T47D (cell line): ENCODE results near the gene CRIM1.

Source experiments
- DNase-seq, 2 experiments: peaks; one replicate each; pipeline versions ENCODE4 v3.0.0 to v3.0.0-alpha.2; 2011 to 2012; ENCODE audit warnings: low read depth in 1 of 2, low spot score in 1 of 2
- JUND ChIP-seq: IDR thresholded peaks from 2 replicates; pipeline ENCODE4 v1.6.1; 2012; ENCODE audit warnings: low read depth
- in situ Hi-C: cut with HindIII; loops from 2 replicates; pipeline ENCODE4 v1.10.0; 2016; ENCODE audit warnings: low sequenced_read_pairs, low pct_unique_long_range_greater_than_20kb

Gene CRIM1

GRCh38 chr2:36562973-36563532 is 207.5 kb downstream of the CRIM1 start:
- no peak for DNase-seq
- in situ Hi-C loops: no loop called here
- no peak for TF ChIP-seq JUND

GRCh38 chr2:36564377-36564930 is 208.9 kb downstream of the CRIM1 start:
- in situ Hi-C loops: no loop called here
- no peak for DNase-seq
- TF ChIP-seq JUND: no peak

GRCh38 chr2:36565712-36566111 is 210.1 kb downstream of the CRIM1 start:
- in situ Hi-C loops: no loop called here
- no peak for DNase-seq
- TF ChIP-seq JUND: no peak

- DNase-seq: no peak
- in situ Hi-C loops: no loop called here
- TF ChIP-seq JUND: no peak
Observed at GRCh38 chr2:36566887-36567286, 211.3 kb downstream of the CRIM1 start.

GRCh38 chr2:36567711-36568408 is 212.3 kb downstream of the CRIM1 start:
- no peak for DNase-seq
- in situ Hi-C loops: no loop called here

GRCh38 chr2:36568516-36569246 is 213.1 kb downstream of the CRIM1 start:
- in situ Hi-C loops: no loop called here
- TF ChIP-seq JUND: no peak
- DNase-seq: no peak

More at GRCh38 chr2:36567711-36568408, 212.3 kb downstream of the CRIM1 start:
- no peak for TF ChIP-seq JUND

- TF ChIP-seq JUND: no peak
- in situ Hi-C loops: no loop called here
- DNase-seq: no peak
Observed at GRCh38 chr2:36569267-36569856, 213.8 kb downstream of the CRIM1 start.

- no peak for DNase-seq
- in situ Hi-C loops: no loop called here
Observed at GRCh38 chr2:36570416-36570815, 214.8 kb downstream of the CRIM1 start.

GRCh38 chr2:36572054-36572718 is 216.6 kb downstream of the CRIM1 start:
- in situ Hi-C loops: no loop called here
- TF ChIP-seq JUND: no peak
- no peak for DNase-seq

More at GRCh38 chr2:36570416-36570815, 214.8 kb downstream of the CRIM1 start:
- no peak for TF ChIP-seq JUND

GRCh38 chr2:36572719-36573059 is 217.1 kb downstream of the CRIM1 start:
- no peak for TF ChIP-seq JUND
- in situ Hi-C loops: no loop called here
- no peak for DNase-seq

- no peak for TF ChIP-seq JUND
- DNase-seq: no peak
- in situ Hi-C loops: no loop called here
Observed at GRCh38 chr2:36573165-36573564, 217.6 kb downstream of the CRIM1 start.

GRCh38 chr2:36574560-36574959 is 219.0 kb downstream of the CRIM1 start:
- in situ Hi-C loops: no loop called here
- TF ChIP-seq JUND: no peak
- DNase-seq: no peak
